GM23338 (cell line): ENCODE data around the gene IFNL2. TPM values are rescaled to one million over a fixed set of nuclear protein-coding genes. Genes with fewer than 3 reads are reported as not detected.

Source experiments
- ATAC-seq: fragments of 200-7000 bp; cut with Tn5 transposase; 3 replicates; pipeline ENCODE4 v1.9.1; 2020
- DNase-seq: peaks from one replicate; pipeline ENCODE4 v3.0.0-alpha.2; 2015; ENCODE audit warnings: low spot score
- H2AFZ ChIP-seq: fragments of 200-600 bp; sonication (generic); 2 replicates; pipeline ENCODE4 v1.8.0; 2016; ENCODE audit warnings: antibody characterized with exemption, mild to moderate bottlenecking, moderate library complexity
- H3F3A ChIP-seq: fragments of 200-600 bp; sonication (generic); replicated peaks from 2 replicates; pipeline ENCODE4 v1.8.0; 2017; ENCODE audit warnings: antibody characterized with exemption, mixed run types, low read depth
- H3K27ac ChIP-seq: fragments of 200-600 bp; sonication (generic); 2 replicates; pipeline ENCODE4 v1.6.1; 2016; ENCODE audit warnings: low read depth
- H3K27me3 ChIP-seq: fragments of 200-600 bp; sonication (generic); 2 replicates; pipeline ENCODE4 v1.8.0; 2016; ENCODE audit warnings: mild to moderate bottlenecking, mixed run types, moderate library complexity; ENCODE audit not compliant: insufficient read depth
- H3K36me3 ChIP-seq: fragments of 200-600 bp; sonication (generic); 2 replicates; pipeline ENCODE4 v1.8.0; 2016; ENCODE audit warnings: mild to moderate bottlenecking; ENCODE audit not compliant: insufficient read depth
- H3K4me1 ChIP-seq: fragments of 200-600 bp; sonication (generic); 2 replicates; pipeline ENCODE4 v1.8.0; 2016; ENCODE audit warnings: mild to moderate bottlenecking, moderate library complexity; ENCODE audit not compliant: insufficient read depth
- H3K4me2 ChIP-seq: fragments of 200-600 bp; sonication (generic); 2 replicates; pipeline ENCODE4 v1.7.1; 2017; ENCODE audit warnings: mixed run types
- H3K4me3 ChIP-seq: fragments of 200-600 bp; sonication (generic); 2 replicates; pipeline ENCODE4 v1.6.1; 2016; ENCODE audit warnings: mixed run types
- H3K79me2 ChIP-seq: fragments of 200-600 bp; sonication (generic); replicated peaks from 2 replicates; pipeline ENCODE4 v1.8.0; 2017; ENCODE audit warnings: mild to moderate bottlenecking; ENCODE audit not compliant: insufficient read depth
- H3K9me2 ChIP-seq: fragments of 200-600 bp; sonication (generic); 2 replicates; pipeline ENCODE4 v1.8.0; 2017; ENCODE audit not compliant: insufficient read depth
- H4K20me1 ChIP-seq: fragments of 200-600 bp; sonication (generic); replicated peaks from 2 replicates; pipeline ENCODE4 v1.8.0; 2017; ENCODE audit warnings: mild to moderate bottlenecking; ENCODE audit not compliant: insufficient read depth
- H3K27ac Mint-ChIP-seq: 2 replicates; pipeline ENCODE4 v1.8.0; 2020; ENCODE audit warnings: inconsistent platforms, mild to moderate bottlenecking, moderate library complexity, mixed read lengths
- H3K27me3 Mint-ChIP-seq: 3 replicates; pipeline ENCODE4 v1.8.0; 2022; ENCODE audit warnings: low read depth, mild to moderate bottlenecking, moderate library complexity, mixed read lengths, inconsistent platforms; ENCODE audit not compliant: insufficient read depth, poor library complexity
- H3K36me3 Mint-ChIP-seq: 3 replicates; pipeline ENCODE4 v1.8.0; 2021; ENCODE audit warnings: low read depth, mild to moderate bottlenecking, inconsistent platforms, moderate library complexity, mixed read lengths
- H3K4me1 Mint-ChIP-seq: 3 replicates; pipeline ENCODE4 v1.8.0; 2020; ENCODE audit warnings: mild to moderate bottlenecking, inconsistent platforms, mixed read lengths
- H3K4me3 Mint-ChIP-seq: 3 replicates; pipeline ENCODE4 v1.8.0; 2021; ENCODE audit warnings: moderate library complexity, mild to moderate bottlenecking, inconsistent platforms, mixed read lengths
- H3K9me3 Mint-ChIP-seq: 3 replicates; pipeline ENCODE4 v1.8.0; 2020; ENCODE audit warnings: moderate library complexity, mild to moderate bottlenecking, inconsistent platforms, mixed read lengths
- polyA plus RNA-seq: library from polyadenylated mRNA; unstranded; fragments of >200 nt; fragmentation: Nextera tagmentation; extraction: Ambion mirVana; gene quantifications from 2 replicates; pipeline ENCODE4 v1.2.1, GENCODE V29; 2016
- total RNA-seq: library from RNA; depleted of rRNA; stranded (reverse); fragments of >200 nt; shearing (Covaris generic); gene quantifications from 2 replicates; pipeline ENCODE4 v1.2.3, GENCODE V29; 2014
- TF ChIP-seq, protein P1 (sequence below): fragments of 250-450 bp; sonication (Bioruptor Pico); IDR thresholded peaks from 2 replicates; pipeline ENCODE4 v1.5.0; 2020; ENCODE audit warnings: mild to moderate bottlenecking, moderate library complexity

IFNL2 gene
- total and polyA plus RNA-seq, 2 experiments from 2014 or later: not detected

GRCh38 chr19:39314016-39314728 is 46.0 kb downstream of the IFNL2 start (continued):
- TF ChIP-seq, protein P1, sequence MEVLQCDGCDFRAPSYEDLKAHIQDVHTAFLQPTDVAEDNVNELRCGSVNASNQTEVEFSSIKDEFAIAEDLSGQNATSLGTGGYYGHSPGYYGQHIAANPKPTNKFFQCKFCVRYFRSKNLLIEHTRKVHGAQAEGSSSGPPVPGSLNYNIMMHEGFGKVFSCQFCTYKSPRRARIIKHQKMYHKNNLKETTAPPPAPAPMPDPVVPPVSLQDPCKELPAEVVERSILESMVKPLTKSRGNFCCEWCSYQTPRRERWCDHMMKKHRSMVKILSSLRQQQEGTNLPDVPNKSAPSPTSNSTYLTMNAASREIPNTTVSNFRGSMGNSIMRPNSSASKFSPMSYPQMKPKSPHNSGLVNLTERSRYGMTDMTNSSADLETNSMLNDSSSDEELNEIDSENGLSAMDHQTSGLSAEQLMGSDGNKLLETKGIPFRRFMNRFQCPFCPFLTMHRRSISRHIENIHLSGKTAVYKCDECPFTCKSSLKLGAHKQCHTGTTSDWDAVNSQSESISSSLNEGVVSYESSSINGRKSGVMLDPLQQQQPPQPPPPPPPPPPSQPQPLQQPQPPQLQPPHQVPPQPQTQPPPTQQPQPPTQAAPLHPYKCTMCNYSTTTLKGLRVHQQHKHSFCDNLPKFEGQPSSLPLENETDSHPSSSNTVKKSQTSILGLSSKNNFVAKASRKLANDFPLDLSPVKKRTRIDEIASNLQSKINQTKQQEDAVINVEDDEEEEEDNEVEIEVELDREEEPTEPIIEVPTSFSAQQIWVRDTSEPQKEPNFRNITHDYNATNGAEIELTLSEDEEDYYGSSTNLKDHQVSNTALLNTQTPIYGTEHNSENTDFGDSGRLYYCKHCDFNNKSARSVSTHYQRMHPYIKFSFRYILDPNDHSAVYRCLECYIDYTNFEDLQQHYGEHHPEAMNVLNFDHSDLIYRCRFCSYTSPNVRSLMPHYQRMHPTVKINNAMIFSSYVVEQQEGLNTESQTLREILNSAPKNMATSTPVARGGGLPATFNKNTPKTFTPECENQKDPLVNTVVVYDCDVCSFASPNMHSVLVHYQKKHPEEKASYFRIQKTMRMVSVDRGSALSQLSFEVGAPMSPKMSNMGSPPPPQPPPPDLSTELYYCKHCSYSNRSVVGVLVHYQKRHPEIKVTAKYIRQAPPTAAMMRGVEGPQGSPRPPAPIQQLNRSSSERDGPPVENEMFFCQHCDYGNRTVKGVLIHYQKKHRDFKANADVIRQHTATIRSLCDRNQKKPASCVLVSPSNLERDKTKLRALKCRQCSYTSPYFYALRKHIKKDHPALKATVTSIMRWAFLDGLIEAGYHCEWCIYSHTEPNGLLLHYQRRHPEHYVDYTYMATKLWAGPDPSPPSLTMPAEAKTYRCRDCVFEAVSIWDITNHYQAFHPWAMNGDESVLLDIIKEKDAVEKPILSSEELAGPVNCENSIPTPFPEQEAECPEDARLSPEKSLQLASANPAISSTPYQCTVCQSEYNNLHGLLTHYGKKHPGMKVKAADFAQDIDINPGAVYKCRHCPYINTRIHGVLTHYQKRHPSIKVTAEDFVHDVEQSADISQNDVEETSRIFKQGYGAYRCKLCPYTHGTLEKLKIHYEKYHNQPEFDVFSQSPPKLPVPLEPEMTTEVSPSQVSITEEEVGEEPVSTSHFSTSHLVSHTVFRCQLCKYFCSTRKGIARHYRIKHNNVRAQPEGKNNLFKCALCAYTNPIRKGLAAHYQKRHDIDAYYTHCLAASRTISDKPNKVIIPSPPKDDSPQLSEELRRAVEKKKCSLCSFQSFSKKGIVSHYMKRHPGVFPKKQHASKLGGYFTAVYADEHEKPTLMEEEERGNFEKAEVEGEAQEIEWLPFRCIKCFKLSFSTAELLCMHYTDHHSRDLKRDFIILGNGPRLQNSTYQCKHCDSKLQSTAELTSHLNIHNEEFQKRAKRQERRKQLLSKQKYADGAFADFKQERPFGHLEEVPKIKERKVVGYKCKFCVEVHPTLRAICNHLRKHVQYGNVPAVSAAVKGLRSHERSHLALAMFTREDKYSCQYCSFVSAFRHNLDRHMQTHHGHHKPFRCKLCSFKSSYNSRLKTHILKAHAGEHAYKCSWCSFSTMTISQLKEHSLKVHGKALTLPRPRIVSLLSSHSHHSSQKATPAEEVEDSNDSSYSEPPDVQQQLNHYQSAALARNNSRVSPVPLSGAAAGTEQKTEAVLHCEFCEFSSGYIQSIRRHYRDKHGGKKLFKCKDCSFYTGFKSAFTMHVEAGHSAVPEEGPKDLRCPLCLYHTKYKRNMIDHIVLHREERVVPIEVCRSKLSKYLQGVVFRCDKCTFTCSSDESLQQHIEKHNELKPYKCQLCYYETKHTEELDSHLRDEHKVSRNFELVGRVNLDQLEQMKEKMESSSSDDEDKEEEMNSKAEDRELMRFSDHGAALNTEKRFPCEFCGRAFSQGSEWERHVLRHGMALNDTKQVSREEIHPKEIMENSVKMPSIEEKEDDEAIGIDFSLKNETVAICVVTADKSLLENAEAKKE (CRISPR knock-in tag): no peak

DNA sequence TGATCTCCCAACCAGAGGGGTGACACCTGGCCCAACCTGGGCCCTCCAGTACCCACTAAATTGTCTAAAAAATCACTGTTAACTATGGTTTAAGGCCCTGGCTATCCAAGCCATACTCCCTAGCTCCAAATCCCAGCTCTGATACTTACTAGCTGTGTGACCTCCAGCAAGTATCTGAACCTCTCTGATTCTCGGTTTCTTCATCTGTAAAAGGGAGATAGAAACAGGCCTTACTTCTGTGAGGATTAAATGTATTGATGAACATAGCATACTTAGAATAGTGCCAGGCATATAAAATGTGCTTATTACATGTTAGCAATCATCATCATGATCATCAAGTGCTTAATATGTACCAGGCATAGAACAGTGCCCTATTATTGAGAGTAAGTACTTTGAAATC is 47.7 kb downstream of the IFNL2 start:
- Mint-ChIP-seq H3K9me3 (no peaks in the 10 kb centered on the region), H3K27ac (no peak overlapping the region), H3K36me3 (peaks cover 8% of the 10 kb centered on the region), H3K4me1 (peaks cover 10% of the 10 kb centered on the region), H3K27me3 (peaks cover 9% of the 10 kb centered on the region), H3K4me3 (no peak overlapping the region)
- no peak for DNase-seq
- Histone ChIP-seq H3K27ac (no peak overlapping the region), H3K27me3 (peaks cover 7% of the 10 kb centered on the region; the same call in 1 of the 2 replicates), H2AFZ (no peak overlapping the region), H3K36me3 (0 out of 2 replicates have a peak, but pooled peaks cover 3% of the 10 kb centered on the region), H3K4me1 (peaks cover 7% of the 10 kb centered on the region), H3F3A (no peaks in the 10 kb centered on the region), H3K9me2 (no peaks in the 10 kb centered on the region), H3K4me2 (no peak overlapping the region), H3K4me3 (no peak overlapping the region), H3K79me2 (peaks cover 5% of the 10 kb centered on the region; the same call in 1 of the 2 replicates), H4K20me1 (no peaks in the 10 kb centered on the region; the same call in 1 of the 2 replicates)
- TF ChIP-seq, protein P1 (CRISPR knock-in tag): no peak
- no peak for ATAC-seq
